Measurements from ENCODE around the gene JUND.

DNA sequence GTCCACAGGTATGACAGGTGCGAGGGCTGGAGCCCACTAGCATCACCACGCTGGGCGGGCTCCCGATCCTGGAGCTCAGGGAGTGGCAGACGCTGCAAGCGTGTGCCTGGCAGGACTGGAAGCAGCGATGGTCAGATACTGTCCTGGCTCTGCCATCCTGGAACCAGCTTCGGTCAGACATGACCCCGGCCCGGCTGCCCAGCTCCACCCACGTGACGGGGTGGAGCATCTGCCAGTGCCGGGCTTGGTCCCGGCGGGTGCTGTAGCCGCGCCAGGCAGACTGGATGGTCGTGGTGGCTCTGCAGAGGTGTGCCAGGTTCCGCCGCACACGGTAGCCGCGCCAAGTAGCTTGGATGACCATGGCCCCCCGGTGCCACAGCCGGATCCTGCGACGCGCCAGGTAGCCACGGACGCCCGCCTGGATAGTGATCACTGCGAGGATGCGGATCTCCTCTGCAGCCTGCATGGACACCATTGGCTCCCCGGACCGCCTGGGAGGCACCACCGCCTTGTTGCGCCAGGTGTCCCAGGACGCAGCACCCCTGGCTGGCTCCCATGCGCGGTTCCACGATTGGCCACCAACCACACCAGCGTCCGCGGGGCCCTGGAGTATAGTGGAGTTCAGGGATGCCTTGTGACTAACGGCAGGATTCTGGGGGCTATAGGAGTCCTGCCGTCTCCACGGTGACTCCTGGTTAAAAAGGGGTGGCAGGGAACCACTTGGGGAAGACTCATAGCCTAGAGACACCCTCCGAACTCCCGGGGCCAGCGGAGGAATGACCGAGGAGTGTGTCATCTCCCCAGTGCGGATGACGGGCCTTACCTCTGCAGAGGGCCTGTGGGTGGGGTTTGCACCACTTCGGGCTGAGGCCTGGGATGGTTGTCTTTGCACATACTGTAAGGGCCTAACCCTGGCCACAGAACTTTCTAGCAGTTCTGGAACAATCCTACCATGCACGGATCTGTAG lies 23.6 kb downstream of the JUND start:
- TF ChIP-seq, protein P1, sequence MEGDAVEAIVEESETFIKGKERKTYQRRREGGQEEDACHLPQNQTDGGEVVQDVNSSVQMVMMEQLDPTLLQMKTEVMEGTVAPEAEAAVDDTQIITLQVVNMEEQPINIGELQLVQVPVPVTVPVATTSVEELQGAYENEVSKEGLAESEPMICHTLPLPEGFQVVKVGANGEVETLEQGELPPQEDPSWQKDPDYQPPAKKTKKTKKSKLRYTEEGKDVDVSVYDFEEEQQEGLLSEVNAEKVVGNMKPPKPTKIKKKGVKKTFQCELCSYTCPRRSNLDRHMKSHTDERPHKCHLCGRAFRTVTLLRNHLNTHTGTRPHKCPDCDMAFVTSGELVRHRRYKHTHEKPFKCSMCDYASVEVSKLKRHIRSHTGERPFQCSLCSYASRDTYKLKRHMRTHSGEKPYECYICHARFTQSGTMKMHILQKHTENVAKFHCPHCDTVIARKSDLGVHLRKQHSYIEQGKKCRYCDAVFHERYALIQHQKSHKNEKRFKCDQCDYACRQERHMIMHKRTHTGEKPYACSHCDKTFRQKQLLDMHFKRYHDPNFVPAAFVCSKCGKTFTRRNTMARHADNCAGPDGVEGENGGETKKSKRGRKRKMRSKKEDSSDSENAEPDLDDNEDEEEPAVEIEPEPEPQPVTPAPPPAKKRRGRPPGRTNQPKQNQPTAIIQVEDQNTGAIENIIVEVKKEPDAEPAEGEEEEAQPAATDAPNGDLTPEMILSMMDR (IDR thresholded peaks at IDR 0.05 in 4 of 5, conservative IDR thresholded peaks at IDR 0.05 in 1 of 5), result no peak
- no peak for TF ChIP-seq POLR2A (IDR thresholded peaks at IDR 0.05)

All from gastrocnemius medialis (tissue), 4 donors.